Neural progenitor cell (in vitro differentiated cells): ENCODE results near the gene KAT7. TPM values are rescaled to one million over a fixed set of nuclear protein-coding genes. Genes with fewer than 3 reads are reported as not detected.

Source experiments
- DNase-seq: peaks from one replicate; pipeline ENCODE4 v3.0.0-alpha.2; 2016; ENCODE audit warnings: low spot score
- H2AFZ ChIP-seq: fragments of 200-600 bp; sonication (generic); replicated peaks from 2 replicates; pipeline ENCODE4 v1.6.1; 2016; ENCODE audit warnings: antibody characterized with exemption
- H3F3A ChIP-seq: fragments of 200-600 bp; sonication (generic); 2 replicates; pipeline ENCODE4 v1.6.1; 2016; ENCODE audit warnings: antibody characterized with exemption, low read depth
- H3K27ac ChIP-seq: fragments of 200-600 bp; sonication (generic); 2 replicates; pipeline ENCODE4 v1.5.1; 2016; ENCODE audit warnings: mild to moderate bottlenecking
- H3K27me3 ChIP-seq: fragments of 200-600 bp; sonication (generic); 2 replicates; pipeline ENCODE4 v1.6.1; 2016; ENCODE audit warnings: mild to moderate bottlenecking, moderate library complexity
- H3K36me3 ChIP-seq: fragments of 200-600 bp; sonication (generic); 2 replicates; pipeline ENCODE4 v1.5.1; 2016
- H3K4me1 ChIP-seq: fragments of 200-600 bp; sonication (generic); 2 replicates; pipeline ENCODE4 v1.6.1; 2016; ENCODE audit warnings: mixed run types
- H3K4me2 ChIP-seq: fragments of 200-600 bp; sonication (generic); 2 replicates; pipeline ENCODE4 v1.6.1; 2016
- H3K4me3 ChIP-seq: fragments of 200-600 bp; sonication (generic); 2 replicates; pipeline ENCODE4 v1.5.1; 2016
- H3K79me2 ChIP-seq: fragments of 200-600 bp; sonication (generic); 2 replicates; pipeline ENCODE4 v1.6.1; 2016; ENCODE audit warnings: low read depth
- H3K9ac ChIP-seq: fragments of 200-600 bp; sonication (generic); 2 replicates; pipeline ENCODE4 v1.6.1; 2016
- H3K9me3 ChIP-seq: fragments of 200-600 bp; sonication (generic); 2 replicates; pipeline ENCODE4 v1.5.1; 2016; ENCODE audit warnings: low read depth
- H4K20me1 ChIP-seq: fragments of 200-600 bp; sonication (generic); 2 replicates; pipeline ENCODE4 v1.6.1; 2016; ENCODE audit warnings: low read depth
- H3K27ac Mint-ChIP-seq: 3 replicates; pipeline ENCODE4 v1.8.0; 2021; ENCODE audit warnings: mixed read lengths
- H3K27me3 Mint-ChIP-seq: 2 replicates; pipeline ENCODE4 v1.8.0; 2022; ENCODE audit warnings: low read depth, mild to moderate bottlenecking, inconsistent platforms, moderate library complexity, mixed read lengths; ENCODE audit not compliant: insufficient read depth
- H3K36me3 Mint-ChIP-seq: 3 replicates; pipeline ENCODE4 v1.8.0; 2021; ENCODE audit warnings: mixed read lengths
- H3K4me1 Mint-ChIP-seq: 3 replicates; pipeline ENCODE4 v1.8.0; 2021; ENCODE audit warnings: mixed read lengths
- H3K4me3 Mint-ChIP-seq: 3 replicates; pipeline ENCODE4 v1.8.0; 2021; ENCODE audit warnings: mild to moderate bottlenecking, moderate library complexity, mixed read lengths
- H3K9me3 Mint-ChIP-seq: 3 replicates; pipeline ENCODE4 v1.8.0; 2020; ENCODE audit warnings: mixed read lengths
- EZH2 ChIP-seq: fragments of 200-600 bp; sonication (generic); IDR thresholded peaks from 2 replicates; pipeline ENCODE4 v1.6.1; 2017; ENCODE audit warnings: antibody characterized with exemption, mild to moderate bottlenecking, moderate library complexity
- EZH2phosphoT487 ChIP-seq: fragments of 200-600 bp; sonication (generic); IDR thresholded peaks from 2 replicates; pipeline ENCODE4 v1.6.1; 2017; ENCODE audit warnings: antibody characterized with exemption
- total RNA-seq: library from RNA; depleted of rRNA; stranded (reverse); fragments of >200 nt; gene quantifications from 2 replicates; pipeline ENCODE4 v1.2.3, GENCODE V29; 2015; ENCODE audit warnings: low replicate concordance
- TF ChIP-seq, protein P1 (sequence below): fragments of 200-600 bp; sonication (generic); IDR thresholded peaks from 2 replicates; pipeline ENCODE4 v1.5.1; 2017; ENCODE audit warnings: antibody characterized with exemption, mild to moderate bottlenecking

Gene KAT7
- total RNA-seq, 1 donor from 2014 or later: 139 TPM

DNA sequence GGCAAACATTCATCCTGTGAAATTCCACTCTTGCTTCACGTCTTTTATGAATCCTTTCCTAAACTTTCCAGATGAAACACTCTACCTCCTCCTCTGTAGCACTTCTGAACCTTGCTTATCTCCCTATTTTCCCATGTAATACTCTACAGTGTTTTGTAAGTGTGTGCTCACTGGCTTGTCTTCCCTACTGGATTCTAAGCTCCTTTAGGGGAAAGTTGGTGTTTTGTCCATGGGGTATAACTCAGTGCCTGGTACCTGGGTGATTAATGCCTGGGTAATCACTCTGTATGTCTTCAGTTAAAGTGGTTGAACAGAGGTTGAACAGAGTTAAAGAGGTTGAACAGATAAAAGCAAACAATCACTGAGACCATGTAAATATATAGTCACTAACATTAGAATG, 3.8 kb upstream of the KAT7 start:
- Histone ChIP-seq H3K27me3 (no peaks in the 10 kb centered on the region), H3F3A (peaks cover 13% of the 10 kb centered on the region)

DNA sequence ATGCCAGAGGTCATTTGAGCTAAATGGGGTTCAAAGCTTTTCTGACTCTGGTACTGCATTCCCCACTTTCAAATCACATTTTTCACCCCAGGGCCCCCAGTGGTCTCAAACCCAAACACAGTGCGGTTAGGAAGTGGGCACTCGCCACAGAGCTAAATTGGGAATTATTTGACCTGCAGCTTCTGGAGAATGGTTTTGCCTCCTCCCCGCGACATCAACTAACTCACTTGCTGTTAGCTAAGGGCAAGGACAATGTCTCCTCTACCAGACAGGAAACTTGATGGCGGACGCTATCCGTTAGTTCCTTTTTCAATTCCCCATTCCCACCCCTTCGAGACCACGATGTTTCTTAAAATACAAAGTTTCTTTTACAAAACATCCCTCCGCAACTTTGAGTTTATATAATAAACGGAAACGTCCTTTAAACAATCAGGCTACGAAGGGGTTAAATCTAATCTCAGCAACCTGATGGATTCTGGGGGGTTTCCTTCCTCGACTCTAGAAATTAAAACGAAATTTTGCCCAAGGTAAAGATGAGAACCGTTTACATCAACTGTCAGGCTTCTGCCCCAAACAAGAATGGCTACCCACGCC, 500 bp upstream of the KAT7 start:
- Histone ChIP-seq H3K27ac (peak overlapping the region; percentile 40), H3K9me3 (no peaks in the 10 kb centered on the region), H3K27me3 (no peaks in the 10 kb centered on the region), H3K4me1 (peaks cover 14% of the 10 kb centered on the region), H2AFZ (peak overlapping the region; percentile 17), H3K9ac (peak overlapping the region; percentile 41), H3K36me3 (peaks cover 8% of the 10 kb centered on the region), H3K4me2 (peak overlapping the region; percentile 77), H4K20me1 (peaks cover 38% of the 10 kb centered on the region), H3K4me3 (peak overlapping the region; percentile 93), H3K79me2 (peaks cover 45% of the 10 kb centered on the region), H3F3A (peaks cover 13% of the 10 kb centered on the region)
- peaks cover 28% of the 10 kb centered on the region for H3K4me1 Mint-ChIP-seq
- H3K27ac Mint-ChIP-seq: peak overlapping the region; percentile 99
- TF ChIP-seq, protein P1, sequence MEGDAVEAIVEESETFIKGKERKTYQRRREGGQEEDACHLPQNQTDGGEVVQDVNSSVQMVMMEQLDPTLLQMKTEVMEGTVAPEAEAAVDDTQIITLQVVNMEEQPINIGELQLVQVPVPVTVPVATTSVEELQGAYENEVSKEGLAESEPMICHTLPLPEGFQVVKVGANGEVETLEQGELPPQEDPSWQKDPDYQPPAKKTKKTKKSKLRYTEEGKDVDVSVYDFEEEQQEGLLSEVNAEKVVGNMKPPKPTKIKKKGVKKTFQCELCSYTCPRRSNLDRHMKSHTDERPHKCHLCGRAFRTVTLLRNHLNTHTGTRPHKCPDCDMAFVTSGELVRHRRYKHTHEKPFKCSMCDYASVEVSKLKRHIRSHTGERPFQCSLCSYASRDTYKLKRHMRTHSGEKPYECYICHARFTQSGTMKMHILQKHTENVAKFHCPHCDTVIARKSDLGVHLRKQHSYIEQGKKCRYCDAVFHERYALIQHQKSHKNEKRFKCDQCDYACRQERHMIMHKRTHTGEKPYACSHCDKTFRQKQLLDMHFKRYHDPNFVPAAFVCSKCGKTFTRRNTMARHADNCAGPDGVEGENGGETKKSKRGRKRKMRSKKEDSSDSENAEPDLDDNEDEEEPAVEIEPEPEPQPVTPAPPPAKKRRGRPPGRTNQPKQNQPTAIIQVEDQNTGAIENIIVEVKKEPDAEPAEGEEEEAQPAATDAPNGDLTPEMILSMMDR: no peak
- TF ChIP-seq EZH2: no peak
- TF ChIP-seq EZH2phosphoT487: no peak
- H3K4me3 Mint-ChIP-seq: peak overlapping the region; percentile 97
- peaks cover 4% of the 10 kb centered on the region for H3K27me3 Mint-ChIP-seq
- peak; percentile 47 for DNase-seq
- peaks cover 12% of the 10 kb centered on the region for H3K36me3 Mint-ChIP-seq
- no peaks in the 10 kb centered on the region for H3K9me3 Mint-ChIP-seq

More for the DNA sequence above, 3.8 kb upstream of the KAT7 start:
- H3K27ac ChIP-seq: no peak overlapping the region
- no peak overlapping the region for H3K27ac Mint-ChIP-seq
- peaks cover 12% of the 10 kb centered on the region for H3K79me2 ChIP-seq
- H3K4me1 ChIP-seq: peaks cover 10% of the 10 kb centered on the region
- TF ChIP-seq, protein P1: no peak
- no peak for TF ChIP-seq EZH2phosphoT487
- TF ChIP-seq EZH2: no peak
- H3K4me1 Mint-ChIP-seq: peaks cover 25% of the 10 kb centered on the region
- no peak overlapping the region for H3K4me3 Mint-ChIP-seq
- DNase-seq: no peak
- no peak overlapping the region for H2AFZ ChIP-seq
- no peaks in the 10 kb centered on the region for H3K9me3 ChIP-seq
- H3K36me3 ChIP-seq: no peaks in the 10 kb centered on the region
- H3K4me2 ChIP-seq: no peak overlapping the region
- H3K9ac ChIP-seq: no peak overlapping the region
- H4K20me1 ChIP-seq: peaks cover 5% of the 10 kb centered on the region
- H3K36me3 Mint-ChIP-seq: peaks cover 3% of the 10 kb centered on the region
- no peaks in the 10 kb centered on the region for H3K9me3 Mint-ChIP-seq
- H3K27me3 Mint-ChIP-seq: peaks cover 6% of the 10 kb centered on the region
- no peak overlapping the region for H3K4me3 ChIP-seq

DNA sequence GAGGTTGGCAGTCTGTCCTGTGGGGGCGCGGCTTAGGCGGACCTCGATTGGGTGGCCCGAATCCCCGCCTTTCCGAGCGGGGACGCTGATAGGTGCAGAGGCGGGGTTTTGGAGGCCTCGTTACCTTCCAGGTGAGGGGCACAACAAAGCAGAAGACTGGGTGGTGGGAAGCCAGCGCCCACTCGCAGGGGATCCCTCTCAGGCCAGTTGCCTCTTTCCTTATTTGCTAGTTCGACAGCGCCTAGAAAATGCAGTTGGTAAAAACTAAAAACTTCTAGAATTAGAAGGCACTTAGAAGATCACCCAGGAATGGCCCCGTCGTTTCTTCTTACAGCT, 730 bp downstream of the KAT7 start:
- H3K27me3 ChIP-seq: no peaks in the 10 kb centered on the region
- no peak overlapping the region for H3K27ac Mint-ChIP-seq
- H3K4me1 Mint-ChIP-seq: peaks cover 26% of the 10 kb centered on the region
- H3K9me3 ChIP-seq: no peaks in the 10 kb centered on the region
- H3K4me1 ChIP-seq: peaks cover 14% of the 10 kb centered on the region
- peaks cover 14% of the 10 kb centered on the region for H3K36me3 Mint-ChIP-seq
- H3K9me3 Mint-ChIP-seq: no peaks in the 10 kb centered on the region
- peaks cover 8% of the 10 kb centered on the region for H3K36me3 ChIP-seq
- H3K4me3 Mint-ChIP-seq: peak overlapping the region; percentile 97
- H2AFZ ChIP-seq: no peak overlapping the region
- H3K9ac ChIP-seq: no peak overlapping the region
- H3K79me2 ChIP-seq: peaks cover 58% of the 10 kb centered on the region
- H3K4me3 ChIP-seq: peak overlapping the region; percentile 93
- TF ChIP-seq, protein P1: no peak
- TF ChIP-seq EZH2phosphoT487: no peak
- no peak for TF ChIP-seq EZH2
- no peak overlapping the region for H3K27ac ChIP-seq
- peaks cover 51% of the 10 kb centered on the region for H4K20me1 ChIP-seq
- peak overlapping the region; percentile 79 for H3K4me2 ChIP-seq
- peaks cover 13% of the 10 kb centered on the region for H3F3A ChIP-seq
- H3K27me3 Mint-ChIP-seq: peaks cover 3% of the 10 kb centered on the region
- DNase-seq: no peak
